MM.1S (cell line): ENCODE results near the gene NCOA1.

Experiments
- EZH2 ChIP-seq: fragments of 300-600 bp; sonication (generic); optimal IDR thresholded peaks from 2 replicates; pipeline ENCODE3; 2017; ENCODE audit warnings: low read depth, mild to moderate bottlenecking, antibody characterized with exemption, low read length, mixed read lengths
- EZH2phosphoT487 ChIP-seq: fragments of 300-600 bp; sonication (generic); IDR thresholded peaks from 2 replicates; pipeline ENCODE4 v1.6.1; 2018; ENCODE audit warnings: antibody characterized with exemption, low read length
- TF ChIP-seq, protein P1 (sequence below): fragments of 300-600 bp; sonication (generic); IDR thresholded peaks from 2 replicates; pipeline ENCODE4 v1.5.1; 2016; ENCODE audit warnings: antibody characterized with exemption, low read length, mixed read lengths

DNA sequence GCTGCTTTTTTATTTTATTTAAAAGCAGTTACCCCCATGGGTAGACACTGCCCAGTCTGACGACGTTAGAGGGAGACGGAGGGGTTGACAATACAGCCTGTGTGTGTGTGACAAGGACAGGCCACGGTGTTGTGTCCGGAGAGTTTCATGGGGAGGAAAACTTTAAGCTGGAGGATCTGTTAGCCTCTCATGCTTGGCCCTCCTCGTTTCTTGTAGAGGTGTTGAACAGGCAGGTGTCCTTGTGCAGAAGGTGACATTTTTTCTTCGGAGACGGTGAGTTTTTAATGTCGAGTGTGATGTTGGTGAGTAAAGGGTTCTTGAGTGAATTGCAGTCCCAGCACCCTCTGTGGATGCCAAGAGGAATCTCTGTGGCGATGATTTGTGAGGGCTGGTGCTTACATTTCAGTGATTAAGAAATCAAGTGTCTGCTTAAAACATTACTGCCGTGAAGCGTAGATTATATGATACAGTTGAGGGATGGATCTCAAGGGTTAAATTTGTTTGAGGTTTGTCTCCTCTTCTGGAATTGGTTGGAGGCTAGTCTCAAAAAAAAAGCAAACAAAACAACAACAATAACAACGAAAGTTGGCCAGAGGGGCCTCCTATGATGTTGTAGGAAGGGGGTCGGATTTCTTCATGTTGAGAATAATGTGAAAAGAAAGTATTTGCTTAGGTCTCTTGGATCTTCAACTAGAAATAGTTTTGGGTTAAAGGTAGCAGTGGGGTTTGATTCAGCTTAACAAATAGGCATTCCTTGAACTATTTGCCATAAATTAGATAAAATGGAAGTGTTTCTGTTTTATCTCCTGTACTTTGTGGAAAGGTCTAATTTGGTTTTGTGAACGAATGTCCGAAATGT is 1.6 kb downstream of the NCOA1 start:
- TF ChIP-seq, protein P1, sequence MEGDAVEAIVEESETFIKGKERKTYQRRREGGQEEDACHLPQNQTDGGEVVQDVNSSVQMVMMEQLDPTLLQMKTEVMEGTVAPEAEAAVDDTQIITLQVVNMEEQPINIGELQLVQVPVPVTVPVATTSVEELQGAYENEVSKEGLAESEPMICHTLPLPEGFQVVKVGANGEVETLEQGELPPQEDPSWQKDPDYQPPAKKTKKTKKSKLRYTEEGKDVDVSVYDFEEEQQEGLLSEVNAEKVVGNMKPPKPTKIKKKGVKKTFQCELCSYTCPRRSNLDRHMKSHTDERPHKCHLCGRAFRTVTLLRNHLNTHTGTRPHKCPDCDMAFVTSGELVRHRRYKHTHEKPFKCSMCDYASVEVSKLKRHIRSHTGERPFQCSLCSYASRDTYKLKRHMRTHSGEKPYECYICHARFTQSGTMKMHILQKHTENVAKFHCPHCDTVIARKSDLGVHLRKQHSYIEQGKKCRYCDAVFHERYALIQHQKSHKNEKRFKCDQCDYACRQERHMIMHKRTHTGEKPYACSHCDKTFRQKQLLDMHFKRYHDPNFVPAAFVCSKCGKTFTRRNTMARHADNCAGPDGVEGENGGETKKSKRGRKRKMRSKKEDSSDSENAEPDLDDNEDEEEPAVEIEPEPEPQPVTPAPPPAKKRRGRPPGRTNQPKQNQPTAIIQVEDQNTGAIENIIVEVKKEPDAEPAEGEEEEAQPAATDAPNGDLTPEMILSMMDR = no peak
- TF ChIP-seq EZH2 = no peak
- TF ChIP-seq EZH2phosphoT487 = no peak
